ENCODE data around the gene BAG5. TPM values are rescaled to one million over a fixed set of nuclear protein-coding genes. Genes with fewer than 3 reads are reported as not detected.

Gene BAG5
- total RNA-seq, 1 experiment from 2014 or later: 76.5 TPM

GRCh38 chr14:103533999-103534575 is 28.4 kb downstream of the BAG5 start:
- no peak overlapping the region for H3K4me3 ChIP-seq
- POLR2A ChIA-PET (ENCODE audit: unreplicated experiment): interaction anchor here (0.6 kb wide), 1 partner anchor 742 kb away, joined by 3 read pairs; no protein-coding TSS in a partner anchor
- BruUV-seq (replicated peaks): no TSS peak
- no peak for DNase-seq
- peaks cover 24% of the 10 kb centered on the region for H3K4me1 ChIP-seq (replicated peaks; ENCODE audit: insufficient read depth)
- H3K4me2 ChIP-seq: no peak overlapping the region
- intact Hi-C loops (cut with micrococcal nuclease; ENCODE audit: unreplicated experiment): no loop called here
- no peaks in the 10 kb centered on the region for H3K9me3 ChIP-seq (ENCODE audit: insufficient read depth, low read depth)
- TF ChIP-seq CTCF (conservative IDR thresholded peaks at IDR 0.05) (no peak), EZH2 (IDR thresholded peaks at IDR 0.05; ENCODE audit: low read depth) (no peak)
- H4K20me1 ChIP-seq (ENCODE audit: insufficient read depth): peaks cover 63% of the 10 kb centered on the region
- H3K27me3 ChIP-seq (ENCODE audit: insufficient read depth, low read depth): no peaks in the 10 kb centered on the region
- H2AFZ ChIP-seq: no peak overlapping the region
- peaks cover 18% of the 10 kb centered on the region; the same call in 1 of the 2 replicates for H3K36me3 ChIP-seq (ENCODE audit: low read depth)
- H3K27ac ChIP-seq: no peak overlapping the region
- peaks cover 32% of the 10 kb centered on the region for H3K79me2 ChIP-seq (ENCODE audit: low read depth)
- peaks cover 31% of the 10 kb centered on the region for H3F3A ChIP-seq (ENCODE audit: insufficient read depth, low read depth)
- CTCF ChIA-PET: no interaction called here
- no peaks in the 10 kb centered on the region for H3K9me2 ChIP-seq (ENCODE audit: insufficient read depth)

GRCh38 chr14:103533137-103533998 is 29.1 kb downstream of the BAG5 start:
- intact Hi-C loops (cut with micrococcal nuclease; ENCODE audit: unreplicated experiment): no loop called here
- H3F3A ChIP-seq (ENCODE audit: insufficient read depth, low read depth): peaks cover 24% of the 10 kb centered on the region; the same call in 1 of the 2 replicates
- no peak for DNase-seq
- H3K9me3 ChIP-seq (ENCODE audit: insufficient read depth, low read depth): no peaks in the 10 kb centered on the region
- no peak overlapping the region for H3K4me3 ChIP-seq
- H3K79me2 ChIP-seq (ENCODE audit: low read depth): peaks cover 37% of the 10 kb centered on the region
- POLR2A ChIA-PET (ENCODE audit: unreplicated experiment): no interaction called here
- H4K20me1 ChIP-seq (ENCODE audit: insufficient read depth): peaks cover 62% of the 10 kb centered on the region
- TF ChIP-seq EZH2 (IDR thresholded peaks at IDR 0.05; ENCODE audit: low read depth): no peak
- no peaks in the 10 kb centered on the region for H3K9me2 ChIP-seq (ENCODE audit: insufficient read depth)
- peaks cover 18% of the 10 kb centered on the region for H3K4me1 ChIP-seq (replicated peaks; ENCODE audit: insufficient read depth)
- H3K27ac ChIP-seq: no peak overlapping the region
- CTCF ChIA-PET: interaction anchor here (0.7 kb wide), 1 partner anchor 12 kb away, joined by 3 read pairs; no protein-coding TSS in a partner anchor
- H3K4me2 ChIP-seq: no peak overlapping the region
- H2AFZ ChIP-seq: no peak overlapping the region
- peaks cover 18% of the 10 kb centered on the region; the same call in 1 of the 2 replicates for H3K36me3 ChIP-seq (ENCODE audit: low read depth)
- no peaks in the 10 kb centered on the region for H3K27me3 ChIP-seq (ENCODE audit: insufficient read depth, low read depth)
- no TSS peak for BruUV-seq (replicated peaks)

- POLR2A ChIA-PET (ENCODE audit: unreplicated experiment): interaction anchor here (0.6 kb wide), 1 partner anchor 11 kb away, joined by 7 read pairs; no protein-coding TSS in a partner anchor
- H3K79me2 ChIP-seq (ENCODE audit: low read depth): peaks cover 44% of the 10 kb centered on the region
Observed at GRCh38 chr14:103532216-103533136, 30.0 kb downstream of the BAG5 start.

More at GRCh38 chr14:103532216-103533136, 30.0 kb downstream of the BAG5 start:
- CTCF ChIA-PET: interaction anchor here (0.6 kb wide), 1 partner anchor 423 kb away, joined by 4 read pairs; no protein-coding TSS in a partner anchor
- no peak for DNase-seq
- BruUV-seq (replicated peaks): no TSS peak
- Histone ChIP-seq H4K20me1 (ENCODE audit: insufficient read depth) (peaks cover 54% of the 10 kb centered on the region), H3K4me1 (replicated peaks; ENCODE audit: insufficient read depth) (peaks cover 21% of the 10 kb centered on the region), H3K4me2 (no peak overlapping the region), H3F3A (ENCODE audit: insufficient read depth, low read depth) (peaks cover 18% of the 10 kb centered on the region; the same call in 1 of the 2 replicates), H3K9me2 (ENCODE audit: insufficient read depth) (no peaks in the 10 kb centered on the region), H3K36me3 (ENCODE audit: low read depth) (peaks cover 18% of the 10 kb centered on the region; the same call in 1 of the 2 replicates), H3K4me3 (no peak overlapping the region), H3K9me3 (ENCODE audit: insufficient read depth, low read depth) (no peaks in the 10 kb centered on the region), H3K27me3 (ENCODE audit: insufficient read depth, low read depth) (no peaks in the 10 kb centered on the region), H3K27ac (no peak overlapping the region), H2AFZ (no peak overlapping the region)
- no peak for TF ChIP-seq CTCF (conservative IDR thresholded peaks at IDR 0.05)
- TF ChIP-seq EZH2 (IDR thresholded peaks at IDR 0.05; ENCODE audit: low read depth): no peak
- intact Hi-C loops (cut with micrococcal nuclease; ENCODE audit: unreplicated experiment): no loop called here
